DOHH2 (cell line): Measurements from ENCODE around the gene NFAT5.
"Not testable (repeated sequence)": the region's sequence is repeated elsewhere in the genome, so short reads cannot be mapped to it uniquely, and the experiment has no call there.

Source experiments
- H3F3A ChIP-seq: fragments of 200-600 bp; sonication (generic), shearing (Covaris generic); 2 replicates; pipeline ENCODE4 v1.6.0; 2016; ENCODE audit warnings: antibody characterized with exemption, mild to moderate bottlenecking; ENCODE audit not compliant: control insufficient read depth, insufficient read depth
- H3K27ac ChIP-seq: fragments of 200-600 bp; sonication (generic); 2 replicates; pipeline ENCODE4 v1.5.1; 2014; ENCODE audit warnings: low read depth, mild to moderate bottlenecking, low read length, moderate library complexity
- H3K27me3 ChIP-seq: fragments of 200-600 bp; sonication (generic); 2 replicates; pipeline ENCODE4 v1.6.1; 2014; ENCODE audit warnings: mild to moderate bottlenecking, low read length, mixed read lengths; ENCODE audit not compliant: control insufficient read depth
- H3K36me3 ChIP-seq: fragments of 200-600 bp; sonication (generic); 2 replicates; pipeline ENCODE4 v1.6.1; 2014; ENCODE audit warnings: mild to moderate bottlenecking, low read length, moderate library complexity, mixed read lengths; ENCODE audit not compliant: control insufficient read depth
- H3K4me1 ChIP-seq: fragments of 200-600 bp; sonication (generic); 2 replicates; pipeline ENCODE4 v1.6.1; 2014; ENCODE audit warnings: mild to moderate bottlenecking, low read length, mixed read lengths; ENCODE audit not compliant: control insufficient read depth
- H3K4me2 ChIP-seq: fragments of 200-600 bp; sonication (generic); 2 replicates; pipeline ENCODE4 v1.6.0; 2014; ENCODE audit warnings: mild to moderate bottlenecking, low read length, moderate library complexity
- H3K4me3 ChIP-seq: fragments of 200-600 bp; sonication (generic); 2 replicates; pipeline ENCODE4 v1.5.1; 2014; ENCODE audit warnings: mild to moderate bottlenecking, low read length, mixed read lengths
- H3K79me2 ChIP-seq: fragments of 200-600 bp; sonication (generic); 2 replicates; pipeline ENCODE4 v1.6.1; 2014; ENCODE audit warnings: mild to moderate bottlenecking, low read length, mixed read lengths; ENCODE audit not compliant: control insufficient read depth
- H3K9me2 ChIP-seq: fragments of 200-600 bp; sonication (generic); replicated peaks from 2 replicates; pipeline ENCODE4 v1.6.1; 2014; ENCODE audit warnings: mild to moderate bottlenecking, low read length, mixed read lengths; ENCODE audit not compliant: control insufficient read depth
- H3K9me3 ChIP-seq: fragments of 200-600 bp; sonication (generic); 2 replicates; pipeline ENCODE4 v1.6.1; 2014; ENCODE audit warnings: antibody characterized with exemption, low read length, mixed read lengths; ENCODE audit not compliant: control insufficient read depth, insufficient read depth
- H4K20me1 ChIP-seq: fragments of 200-600 bp; sonication (generic); 2 replicates; pipeline ENCODE4 v1.6.0; 2014; ENCODE audit warnings: low read depth, mild to moderate bottlenecking, antibody characterized with exemption, low read length, moderate library complexity; ENCODE audit not compliant: control insufficient read depth, insufficient read depth
- CTCF ChIP-seq: fragments of 200-600 bp; sonication (generic); IDR thresholded peaks from one replicate; pipeline ENCODE4 v1.5.1; 2014; ENCODE audit warnings: antibody characterized with exemption, mild to moderate bottlenecking, low read depth, low read length; ENCODE audit not compliant: poor library complexity, severe bottlenecking
- EZH2phosphoT487 ChIP-seq: fragments of 200-600 bp; sonication (generic); IDR thresholded peaks from 2 replicates; pipeline ENCODE4 v1.6.1; 2017; ENCODE audit warnings: borderline replicate concordance, mild to moderate bottlenecking, antibody characterized with exemption, low read length, moderate library complexity, mixed read lengths

The NFAT5 gene

GRCh38 chr16:69626256-69626655 is 60.5 kb downstream of the NFAT5 start:
- TF ChIP-seq CTCF (no peak), EZH2phosphoT487 (no peak)
- H3K9me3 ChIP-seq = no peaks in the 10 kb centered on the region
- H4K20me1 ChIP-seq = no peaks in the 10 kb centered on the region
- no peaks in the 10 kb centered on the region for H3K27me3 ChIP-seq
- H3K36me3 ChIP-seq = no peaks in the 10 kb centered on the region; the same call in 1 of the 2 replicates
- H3F3A ChIP-seq = peaks cover 7% of the 10 kb centered on the region; the same call in 1 of the 2 replicates
- H3K79me2 ChIP-seq = peaks cover 4% of the 10 kb centered on the region
- H3K4me3 ChIP-seq = no peak overlapping the region
- H3K27ac ChIP-seq = no peak overlapping the region
- no peaks in the 10 kb centered on the region for H3K4me1 ChIP-seq
- H3K9me2 ChIP-seq = no peaks in the 10 kb centered on the region
- no peak overlapping the region for H3K4me2 ChIP-seq

- Histone ChIP-seq H3K27me3 (no peaks in the 10 kb centered on the region), H3K9me2 (no peaks in the 10 kb centered on the region), H3K79me2 (no peaks in the 10 kb centered on the region), H3K4me3 (no peak overlapping the region), H4K20me1 (no peaks in the 10 kb centered on the region), H3K4me2 (no peak overlapping the region), H3F3A (no peaks in the 10 kb centered on the region), H3K9me3 (peaks cover 10% of the 10 kb centered on the region), H3K36me3 (peaks cover 22% of the 10 kb centered on the region), H3K4me1 (no peaks in the 10 kb centered on the region), H3K27ac (no peak overlapping the region)
- no peak for TF ChIP-seq EZH2phosphoT487
- TF ChIP-seq CTCF = no peak
Measured at GRCh38 chr16:69632828-69633227, 67.1 kb downstream of the NFAT5 start.

DNA sequence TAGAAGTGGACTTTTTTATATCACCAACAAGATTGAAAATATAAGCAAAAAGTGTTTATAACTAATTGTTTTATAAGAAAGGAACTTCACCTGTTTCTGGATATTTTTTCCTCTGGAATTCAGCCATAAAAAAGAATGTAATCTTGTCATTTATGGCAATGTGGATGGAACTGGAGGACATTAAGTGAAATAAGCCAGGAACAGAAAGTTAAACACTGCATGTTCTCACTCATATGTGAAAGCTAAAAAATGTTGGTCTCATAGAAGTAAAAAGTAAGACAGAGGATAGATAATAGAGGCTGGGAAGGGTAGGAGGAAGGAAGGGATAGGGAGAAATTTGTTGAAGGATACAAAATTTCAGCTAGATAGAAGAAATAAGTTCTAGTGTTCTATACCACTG is 67.6 kb downstream of the NFAT5 start:
- Histone ChIP-seq H4K20me1 (no peaks in the 10 kb centered on the region), H3K9me3 (peaks cover 10% of the 10 kb centered on the region), H3K9me2 (no peaks in the 10 kb centered on the region), H3K79me2 (no peaks in the 10 kb centered on the region), H3K4me3 (no peak overlapping the region), H3K4me2 (no peak overlapping the region), H3K36me3 (peaks cover 22% of the 10 kb centered on the region), H3K27ac (no peak overlapping the region), H3F3A (no peaks in the 10 kb centered on the region), H3K27me3 (no peaks in the 10 kb centered on the region), H3K4me1 (no peaks in the 10 kb centered on the region)
- TF ChIP-seq EZH2phosphoT487 (no peak), CTCF (no peak)

GRCh38 chr16:69636563-69637146 is 70.9 kb downstream of the NFAT5 start:
- not testable (repeated sequence) for H3K79me2 ChIP-seq, H3K4me2 ChIP-seq, H3K27ac ChIP-seq, H4K20me1 ChIP-seq, H3K9me2 ChIP-seq, H3K4me3 ChIP-seq, H3K9me3 ChIP-seq, H3K4me1 ChIP-seq, H3F3A ChIP-seq, H3K27me3 ChIP-seq
- peaks cover 22% of the 10 kb centered on the region for H3K36me3 ChIP-seq

DNA sequence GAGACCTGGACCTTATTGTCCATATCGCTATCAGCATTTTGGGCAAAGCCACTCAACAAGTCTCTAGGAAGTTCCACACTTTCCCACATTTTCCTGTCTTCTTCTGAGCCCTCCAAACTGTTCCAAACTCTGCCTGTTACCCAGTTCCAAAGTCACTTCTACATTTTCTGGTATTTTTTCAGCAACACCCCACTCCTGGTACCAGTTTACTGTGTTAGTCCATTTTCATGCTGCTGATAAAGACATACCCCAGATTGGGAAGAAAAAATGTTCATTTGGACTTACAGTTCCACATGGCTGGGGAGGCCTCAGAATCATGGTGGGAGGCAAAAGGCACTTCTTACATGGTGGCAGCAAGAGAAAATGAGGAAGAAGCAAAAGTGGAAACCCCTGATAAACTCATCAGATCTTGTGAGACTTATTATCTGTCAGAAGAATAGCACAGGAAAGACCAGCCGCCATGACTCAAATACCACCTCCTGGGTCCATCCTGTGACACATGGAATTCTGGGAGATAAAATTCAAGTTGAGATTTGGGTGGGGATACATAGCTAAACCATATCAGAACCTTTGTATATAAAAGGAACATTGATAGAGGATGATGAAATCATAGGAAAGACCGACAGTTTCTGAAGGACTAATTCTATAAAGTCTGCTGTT is 71.6 kb downstream of the NFAT5 start:
- not testable (repeated sequence) for H3F3A ChIP-seq, H3K27ac ChIP-seq

More for the DNA sequence above, 71.6 kb downstream of the NFAT5 start:
- not testable (repeated sequence) for H3K9me3 ChIP-seq, H3K4me1 ChIP-seq, H4K20me1 ChIP-seq, H3K4me2 ChIP-seq, H3K9me2 ChIP-seq, H3K4me3 ChIP-seq, H3K79me2 ChIP-seq, H3K27me3 ChIP-seq
- peaks cover 22% of the 10 kb centered on the region for H3K36me3 ChIP-seq
